H9 (cell line): ENCODE measurements around the gene TSPOAP1. TPM values are rescaled to one million over a fixed set of nuclear protein-coding genes. Genes with fewer than 3 reads are reported as not detected.

Experiments used
- DNase-seq: peaks from one replicate; pipeline ENCODE4 v3.0.0-alpha.2; 2017
- H2AFZ ChIP-seq: one replicate; pipeline ENCODE4 v1.6.1; 2013; ENCODE audit warnings: mild to moderate bottlenecking, low read length, control low read depth, moderate library complexity
- H2AK5ac ChIP-seq: 2 replicates; pipeline ENCODE4 v1.6.1; 2013; ENCODE audit warnings: low read length, control low read depth, mixed read lengths; ENCODE audit not compliant: insufficient read length
- H2BK120ac ChIP-seq: one replicate; pipeline ENCODE4 v1.6.1; 2013; ENCODE audit warnings: low read depth, mild to moderate bottlenecking, low read length, control low read depth, inconsistent platforms; ENCODE audit not compliant: poor library complexity, severe bottlenecking
- H2BK12ac ChIP-seq: 2 replicates; pipeline ENCODE4 v1.6.1; 2013; ENCODE audit warnings: low read length, control low read depth, mixed read lengths, low read depth; ENCODE audit not compliant: insufficient read length
- H2BK15ac ChIP-seq: 2 replicates; pipeline ENCODE4 v1.6.1; 2013; ENCODE audit warnings: low read depth, low read length, control low read depth
- H2BK20ac ChIP-seq: one replicate; pipeline ENCODE4 v1.6.1; 2013; ENCODE audit warnings: low read depth, mild to moderate bottlenecking, low read length, control low read depth, inconsistent platforms; ENCODE audit not compliant: poor library complexity, severe bottlenecking
- H2BK5ac ChIP-seq: 2 replicates; pipeline ENCODE4 v1.6.1; 2013; ENCODE audit warnings: low read length, control low read depth, mixed read lengths; ENCODE audit not compliant: insufficient read length
- H3K14ac ChIP-seq: 2 replicates; pipeline ENCODE4 v1.6.1; 2013; ENCODE audit warnings: low read length, control low read depth; ENCODE audit not compliant: insufficient read depth
- H3K18ac ChIP-seq: 2 replicates; pipeline ENCODE4 v1.6.1; 2013; ENCODE audit warnings: low read depth, mild to moderate bottlenecking, mixed read lengths, low read length, control low read depth; ENCODE audit not compliant: insufficient read length
- H3K23ac ChIP-seq: 2 replicates; pipeline ENCODE4 v1.6.1; 2013; ENCODE audit warnings: low read length, control low read depth, mixed read lengths, low read depth; ENCODE audit not compliant: insufficient read length
- H3K23me2 ChIP-seq: 2 replicates; pipeline ENCODE4 v1.6.1; 2013; ENCODE audit warnings: low read depth, mild to moderate bottlenecking, mixed read lengths, low read length, control low read depth; ENCODE audit not compliant: insufficient read length, poor library complexity, severe bottlenecking
- H3K27ac ChIP-seq: 2 replicates; pipeline ENCODE4 v1.5.1; 2013; ENCODE audit warnings: low read length, control low read depth, mixed read lengths, low read depth; ENCODE audit not compliant: insufficient read length
- H3K27me3 ChIP-seq: 2 replicates; pipeline ENCODE4 v1.6.1; 2013; ENCODE audit warnings: low read length, control low read depth, inconsistent platforms; ENCODE audit not compliant: insufficient read depth
- H3K4ac ChIP-seq: 2 replicates; pipeline ENCODE4 v1.6.1; 2013; ENCODE audit warnings: low read depth, mild to moderate bottlenecking, control low read depth, inconsistent platforms, low read length, moderate library complexity
- H3K4me1 ChIP-seq: 2 replicates; pipeline ENCODE4 v1.6.1; 2013; ENCODE audit warnings: low read length, control low read depth, inconsistent platforms; ENCODE audit not compliant: insufficient read depth
- H3K4me2 ChIP-seq: 2 replicates; pipeline ENCODE4 v1.6.1; 2013; ENCODE audit warnings: low read length, control low read depth, mixed read lengths; ENCODE audit not compliant: insufficient read length, insufficient read depth
- H3K56ac ChIP-seq: 2 replicates; pipeline ENCODE4 v1.6.1; 2013; ENCODE audit warnings: low read depth, mild to moderate bottlenecking, mixed read lengths, low read length, control low read depth; ENCODE audit not compliant: insufficient read length
- H3K79me1 ChIP-seq: 2 replicates; pipeline ENCODE4 v1.6.1; 2013; ENCODE audit warnings: low read depth, mild to moderate bottlenecking, moderate library complexity, low read length, control low read depth, inconsistent platforms; ENCODE audit not compliant: insufficient read depth, poor library complexity, severe bottlenecking
- H3K79me2 ChIP-seq: 2 replicates; pipeline ENCODE4 v1.6.1; 2013; ENCODE audit warnings: low read length, control low read depth, inconsistent platforms; ENCODE audit not compliant: insufficient read depth
- H3K9ac ChIP-seq: 2 replicates; pipeline ENCODE4 v1.6.1; 2013; ENCODE audit warnings: low read length, control low read depth, mixed read lengths; ENCODE audit not compliant: insufficient read length; ENCODE audit errors: extremely low read depth
- H3K9me3 ChIP-seq: one replicate; pipeline ENCODE4 v1.6.1; 2013; ENCODE audit warnings: low read depth, low read length, inconsistent platforms; ENCODE audit not compliant: control insufficient read depth
- H3T11ph ChIP-seq: one replicate; pipeline ENCODE4 v1.6.1; 2013; ENCODE audit warnings: mild to moderate bottlenecking, low read length, control low read depth, inconsistent platforms
- H4K20me1 ChIP-seq: one replicate; pipeline ENCODE4 v1.6.1; 2013; ENCODE audit not compliant: control insufficient read depth, insufficient read length, insufficient read depth
- H4K5ac ChIP-seq: 2 replicates; pipeline ENCODE4 v1.6.1; 2013; ENCODE audit warnings: low read depth, mild to moderate bottlenecking, mixed read lengths, low read length, control low read depth; ENCODE audit not compliant: insufficient read length
- H4K8ac ChIP-seq: replicated peaks from 2 replicates; pipeline ENCODE4 v1.6.1; 2013; ENCODE audit warnings: low read length, control low read depth, mixed read lengths, low read depth; ENCODE audit not compliant: insufficient read length
- H4K91ac ChIP-seq: 2 replicates; pipeline ENCODE4 v1.6.1; 2013; ENCODE audit warnings: low read depth, mild to moderate bottlenecking, moderate library complexity, mixed read lengths, low read length, control low read depth; ENCODE audit not compliant: insufficient read length
- H3K27ac Mint-ChIP-seq, 3 experiments: 2 replicates in 2 of 3; 3 replicates in 1 of 3; pipeline ENCODE4 v1.8.0; 2020 to 2021; ENCODE audit warnings: mixed read lengths in 3 of 3, mild to moderate bottlenecking in 1 of 3, moderate library complexity in 1 of 3
- H3K27me3 Mint-ChIP-seq: 2 replicates; pipeline ENCODE4 v1.8.0; 2021; ENCODE audit warnings: low read depth, mild to moderate bottlenecking, moderate library complexity, mixed read lengths
- H3K36me3 Mint-ChIP-seq, 3 experiments: 2 replicates in 2 of 3; 3 replicates in 1 of 3; pipeline ENCODE4 v1.8.0; 2020 to 2021; ENCODE audit warnings: low read depth in 3 of 3, mixed read lengths in 3 of 3; ENCODE audit not compliant: insufficient read depth in 1 of 3
- H3K4me1 Mint-ChIP-seq, 2 experiments: 2 replicates each; pipeline ENCODE4 v1.8.0; 2020; ENCODE audit warnings: mixed read lengths in 2 of 2
- H3K4me3 Mint-ChIP-seq, 2 experiments: 2 replicates in 1 of 2; 3 replicates in 1 of 2; pipeline ENCODE4 v1.8.0; 2020 to 2021; ENCODE audit warnings: mild to moderate bottlenecking in 2 of 2, mixed read lengths in 2 of 2, moderate library complexity in 1 of 2
- H3K9me3 Mint-ChIP-seq, 2 experiments: 2 replicates in 1 of 2; 3 replicates in 1 of 2; pipeline ENCODE4 v1.8.0; 2020; ENCODE audit warnings: mild to moderate bottlenecking in 2 of 2, mixed read lengths in 2 of 2, moderate library complexity in 1 of 2
- CTCF ChIP-seq: fragments of 200-600 bp; sonication (generic); conservative IDR thresholded peaks from 3 replicates; pipeline ENCODE4 v1.8.0; 2021; ENCODE audit warnings: antibody characterized with exemption, mild to moderate bottlenecking
- WGBS: extraction: QIAGEN DNeasy Blood & Tissue Kit; methylation state at CpG from one replicate; pipeline ENCODE4 v1.1.7; 2013; ENCODE audit warnings: missing lambda C conversion rate, low lambda C conversion rate, mixed read lengths; ENCODE audit not compliant: insufficient read length; ENCODE audit errors: extremely low coverage; 5-methylcytosine and 5-hydroxymethylcytosine counted together
- total RNA-seq: library from RNA; stranded (reverse); gene quantifications from 2 replicates; pipeline ENCODE4 v1.2.1, GENCODE V29; 2021

The TSPOAP1 gene
- total RNA-seq, 1 experiment from 2014 or later: 17.3 TPM

GRCh38 chr17:58294034-58294433 is 34.6 kb downstream of the TSPOAP1 start:
- Histone ChIP-seq H3K14ac (no peak overlapping the region), H3K18ac (no peak overlapping the region), H3K9ac (no peak overlapping the region), H3K9me3 (no peaks in the 10 kb centered on the region), H2BK15ac (no peak overlapping the region), H3K79me2 (no peaks in the 10 kb centered on the region), H2AK5ac (no peak overlapping the region), H3K27ac (no peak overlapping the region), H2BK5ac (no peak overlapping the region), H4K20me1 (no peaks in the 10 kb centered on the region), H3K4me1 (no peaks in the 10 kb centered on the region), H3T11ph (no peak overlapping the region), H3K27me3 (no peaks in the 10 kb centered on the region), H2BK20ac (no peak overlapping the region), H3K23ac (no peak overlapping the region), H3K79me1 (no peaks in the 10 kb centered on the region), H2AFZ (no peak overlapping the region), H2BK120ac (no peak overlapping the region), H4K5ac (no peak overlapping the region), H3K4ac (no peak overlapping the region), H4K91ac (no peak overlapping the region), H3K56ac (no peak overlapping the region), H3K4me2 (no peak overlapping the region), H3K23me2 (no peaks in the 10 kb centered on the region), H4K8ac (no peak overlapping the region), H2BK12ac (no peak overlapping the region)
- no peak for DNase-seq
- Mint-ChIP-seq H3K27me3 (peaks cover 3% of the 10 kb centered on the region; the same call in 1 of the 2 replicates), H3K4me3 (no peak overlapping the region), H3K36me3 (no peaks in the 10 kb centered on the region), H3K27ac (no peak overlapping the region), H3K4me1 (peaks cover 0 to 5% of the 10 kb centered on the region in 2 experiments; a peak in 1 of 4 replicates), H3K9me3 (no peaks in the 10 kb centered on the region)
- no peak for TF ChIP-seq CTCF
- WGBS: no CpG with 5 or more reads among the region's 1 CpG
